ENCODE data around the gene ITPK1.

- no peak for TF ChIP-seq CTCF (IDR thresholded peaks at IDR 0.05)
- no peak for TF ChIP-seq POLR2A (IDR thresholded peaks at IDR 0.05)
- TF ChIP-seq POLR2AphosphoS5 (IDR thresholded peaks at IDR 0.05): no peak
These were observed 42.9 kb downstream of the ITPK1 start for GRCh38 chr14:93072659-93073357.

All from prostate gland (tissue), 2 donors.